NOMO-1 treated with DMSO at 0.1 percent for 48 hours (cell line): ENCODE data around the gene MUSK.
"Not testable (repeated sequence)": the region's sequence is repeated elsewhere in the genome, so short reads cannot be mapped to it uniquely, and the experiment has no call there.

ENCODE experiments used
- DNase-seq: peaks from one replicate; lab custom pipeline; 2025; ENCODE audit not compliant: unreplicated experiment; lab: John Stamatoyannopoulos, UW

The MUSK gene

GRCh38 chr9:110691002-110691549 is 22.5 kb downstream of the MUSK start:
- no peak for DNase-seq

DNA sequence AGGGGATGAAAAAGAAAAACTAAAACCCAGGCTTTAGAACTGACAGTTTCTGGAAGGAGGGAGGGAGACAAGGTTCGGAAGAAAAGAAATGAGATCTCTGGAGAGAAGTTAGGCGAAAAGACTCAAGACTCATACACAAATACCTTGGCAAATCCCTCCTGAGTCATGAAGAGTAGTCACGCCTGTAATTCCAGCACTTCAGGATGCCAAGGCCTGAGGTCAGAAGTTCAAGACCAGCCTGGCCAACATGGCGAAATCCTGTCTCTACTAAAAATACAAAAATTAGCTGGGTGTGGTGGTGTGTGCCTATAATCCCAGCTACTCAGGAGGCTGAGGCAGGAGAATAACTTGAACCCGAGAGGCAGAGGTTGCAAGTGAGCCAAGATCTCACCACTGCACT is 27.3 kb downstream of the MUSK start:
- DNase-seq = not testable (repeated sequence)

- no peak for DNase-seq
Observed at GRCh38 chr9:110700953-110701352, 32.4 kb downstream of the MUSK start.

- no peak for DNase-seq
Observed at GRCh38 chr9:110703669-110704068, 35.1 kb downstream of the MUSK start.

DNA sequence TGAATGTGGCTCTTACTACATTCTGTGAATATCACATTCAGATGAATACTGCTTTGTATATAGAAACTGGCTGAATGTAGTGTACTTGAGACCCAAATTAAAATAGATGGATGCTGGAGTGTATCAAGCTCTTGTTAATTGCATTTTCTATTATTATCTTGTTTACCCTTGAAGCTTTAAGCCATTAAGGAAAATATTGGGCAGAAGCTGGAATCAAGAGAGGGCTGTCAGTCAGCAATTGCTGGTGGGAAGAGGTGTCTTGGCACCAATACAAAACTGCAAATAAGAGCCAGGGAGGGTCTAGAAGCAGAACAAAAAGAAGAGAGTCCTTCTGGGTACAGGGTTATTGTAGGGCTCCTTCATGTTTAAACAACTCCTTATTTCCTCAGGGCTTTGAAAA is 38.8 kb downstream of the MUSK start:
- DNase-seq = no peak

DNA sequence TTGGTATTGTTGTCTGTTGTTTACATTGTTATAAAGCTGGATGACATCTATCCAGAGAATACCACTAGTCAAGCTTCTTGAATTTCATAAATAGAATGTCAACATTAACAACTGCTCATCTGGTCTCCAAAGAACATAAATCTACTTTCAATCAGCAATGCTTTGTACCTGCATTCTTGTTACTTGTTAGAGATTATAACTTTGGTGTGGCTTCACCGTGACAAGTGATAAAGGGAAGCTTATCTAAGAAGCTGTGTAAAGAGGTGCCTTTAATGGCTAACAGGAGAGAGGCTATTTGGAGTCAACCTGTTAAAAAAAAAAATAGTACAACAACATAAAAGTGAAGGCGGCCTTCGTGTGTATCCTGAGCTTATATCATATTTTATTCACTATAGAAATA is 41.8 kb downstream of the MUSK start:
- DNase-seq = no peak

DNA sequence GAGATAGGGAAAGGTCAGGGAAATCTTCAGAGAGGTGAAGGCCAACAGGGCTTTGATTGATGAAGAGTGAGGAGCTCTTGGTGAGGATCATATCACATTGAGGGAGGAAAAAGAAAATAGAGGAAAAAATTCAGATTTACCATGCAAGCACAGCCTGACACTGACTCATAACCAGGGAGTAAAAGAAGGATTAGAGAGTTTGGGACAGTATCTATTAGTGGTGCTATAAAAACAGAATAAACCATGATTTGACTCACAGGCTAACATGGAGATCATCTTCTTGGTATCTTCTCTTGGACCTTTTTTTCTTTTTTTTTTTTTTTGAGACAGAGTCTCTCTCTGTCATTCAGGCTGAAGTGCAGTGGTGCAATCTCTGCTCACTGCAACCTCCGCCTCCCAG is 44.4 kb downstream of the MUSK start:
- DNase-seq = no peak

DNA sequence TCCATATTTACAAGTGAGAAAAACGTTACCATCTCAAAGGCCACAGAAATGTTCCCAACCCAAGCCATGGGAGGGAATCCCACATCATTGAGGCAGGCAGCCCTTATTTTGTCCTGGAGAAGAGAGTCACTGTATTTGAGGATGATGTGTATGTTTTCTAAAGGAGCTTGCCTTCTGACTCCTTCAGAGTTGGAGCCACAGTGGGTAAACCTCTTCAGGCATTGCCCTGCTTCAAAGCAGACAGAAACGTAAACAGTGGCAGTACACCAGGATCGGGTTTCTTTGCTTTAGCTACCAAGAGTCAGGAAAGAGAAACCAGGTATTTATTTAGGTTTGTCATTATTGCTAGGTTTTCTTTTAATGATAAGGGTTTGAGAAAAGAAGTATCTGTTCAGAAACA is 45.7 kb downstream of the MUSK start:
- DNase-seq = no peak

GRCh38 chr9:110728058-110728457 is 59.5 kb downstream of the MUSK start:
- no peak for DNase-seq

- no peak for DNase-seq
Observed at GRCh38 chr9:110729641-110730040, 61.0 kb downstream of the MUSK start.

DNA sequence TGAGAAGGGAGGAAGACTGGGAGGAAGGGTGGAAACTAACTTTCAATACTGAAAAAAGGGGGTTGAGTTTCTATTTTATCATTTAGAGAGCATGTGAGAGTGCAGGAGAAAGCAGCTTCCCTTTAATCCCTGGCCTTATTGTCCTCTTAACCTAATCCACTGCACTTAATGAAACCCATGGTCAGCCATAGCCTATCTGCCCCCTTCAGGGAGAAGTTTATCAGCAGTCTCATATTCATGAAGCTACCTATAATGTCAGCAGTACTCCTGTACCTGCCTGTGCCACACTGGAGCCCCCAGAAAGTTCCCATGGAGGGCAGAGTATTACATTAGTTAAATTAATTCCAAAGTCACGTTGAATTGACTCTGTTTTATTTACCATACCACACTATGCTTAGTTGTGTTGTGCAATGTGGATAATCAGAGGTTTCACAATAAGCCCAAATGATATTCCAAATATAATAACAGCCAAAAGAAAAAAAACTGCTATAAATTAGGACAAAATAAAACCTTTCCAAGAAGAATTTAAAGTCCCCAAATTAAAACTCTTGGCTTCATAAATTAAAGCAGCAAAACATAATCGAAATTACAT is 62.9 kb downstream of the MUSK start:
- no peak for DNase-seq

DNA sequence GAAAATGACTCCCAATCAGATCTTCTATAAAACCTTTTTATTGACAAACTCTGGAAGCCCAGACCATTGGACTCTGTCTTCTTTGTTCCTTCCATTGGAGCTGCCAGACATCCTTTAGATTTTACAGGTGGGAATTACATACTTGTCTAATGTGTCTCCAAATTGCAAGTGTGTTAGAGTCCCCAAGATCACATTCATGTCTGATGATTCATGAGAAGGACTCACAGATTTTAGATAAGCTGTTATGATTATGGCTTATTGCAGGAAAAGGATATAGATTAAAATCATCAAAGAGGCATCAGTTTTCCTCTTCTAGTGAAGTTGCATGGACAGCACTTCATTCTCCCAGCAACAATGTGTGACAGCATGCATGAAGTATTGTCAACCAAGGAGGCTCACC is 70.4 kb downstream of the MUSK start:
- no peak for DNase-seq

- DNase-seq = no peak
Observed at GRCh38 chr9:110742741-110743371, 74.3 kb downstream of the MUSK start.

DNA sequence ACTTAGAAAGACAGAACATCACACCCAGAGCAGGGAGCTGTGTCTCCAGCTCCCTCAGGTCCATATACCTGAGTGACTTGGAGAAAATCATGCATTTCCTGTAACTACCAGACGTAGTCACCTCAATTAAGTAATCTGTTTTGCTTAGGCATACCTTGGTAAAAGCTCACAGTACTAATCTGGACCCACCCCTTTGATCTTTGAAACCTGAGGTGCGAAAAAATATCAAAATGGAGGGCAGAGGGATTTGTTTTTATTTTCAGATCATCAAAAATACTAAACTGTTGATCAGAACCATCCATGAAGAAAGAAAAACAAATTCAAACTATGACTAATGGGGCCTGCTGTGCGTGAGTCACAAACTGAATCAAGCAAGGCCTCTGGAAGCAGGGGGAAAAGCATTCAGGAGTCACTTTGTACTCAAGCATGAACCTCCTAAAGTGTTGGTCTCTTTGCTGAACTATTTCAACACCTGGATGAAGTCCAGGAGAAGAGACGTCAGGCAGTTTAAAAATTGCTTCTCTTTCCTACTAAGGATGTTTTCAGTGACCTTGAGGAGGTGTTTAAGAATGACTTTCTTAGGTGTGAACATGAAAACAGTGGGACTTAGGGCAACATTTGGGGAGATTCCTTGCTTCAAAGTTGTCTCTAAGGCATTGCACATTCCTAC is 76.3 kb downstream of the MUSK start:
- no peak for DNase-seq

DNA sequence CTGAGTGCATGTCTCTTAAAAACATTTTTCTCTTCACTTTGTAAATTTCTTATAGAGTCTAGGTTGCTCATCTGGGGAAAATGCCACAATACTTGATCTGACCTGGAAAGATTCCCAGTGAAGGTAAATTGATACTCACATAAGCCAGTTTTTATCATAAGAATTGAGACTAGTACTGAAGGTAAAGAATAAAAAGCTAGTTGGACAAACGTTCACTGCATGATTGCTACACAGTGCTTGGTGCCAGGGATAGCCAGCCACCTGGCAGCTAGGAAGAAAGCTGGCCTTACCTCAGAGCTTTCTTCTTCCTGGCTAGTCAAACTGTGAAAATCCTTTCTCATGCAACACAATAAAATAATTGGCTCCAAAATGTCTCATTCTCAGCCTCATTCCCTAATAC is 77.1 kb downstream of the MUSK start:
- no peak for DNase-seq

GRCh38 chr9:110746211-110746930 is 77.8 kb downstream of the MUSK start:
- DNase-seq = no peak

DNA sequence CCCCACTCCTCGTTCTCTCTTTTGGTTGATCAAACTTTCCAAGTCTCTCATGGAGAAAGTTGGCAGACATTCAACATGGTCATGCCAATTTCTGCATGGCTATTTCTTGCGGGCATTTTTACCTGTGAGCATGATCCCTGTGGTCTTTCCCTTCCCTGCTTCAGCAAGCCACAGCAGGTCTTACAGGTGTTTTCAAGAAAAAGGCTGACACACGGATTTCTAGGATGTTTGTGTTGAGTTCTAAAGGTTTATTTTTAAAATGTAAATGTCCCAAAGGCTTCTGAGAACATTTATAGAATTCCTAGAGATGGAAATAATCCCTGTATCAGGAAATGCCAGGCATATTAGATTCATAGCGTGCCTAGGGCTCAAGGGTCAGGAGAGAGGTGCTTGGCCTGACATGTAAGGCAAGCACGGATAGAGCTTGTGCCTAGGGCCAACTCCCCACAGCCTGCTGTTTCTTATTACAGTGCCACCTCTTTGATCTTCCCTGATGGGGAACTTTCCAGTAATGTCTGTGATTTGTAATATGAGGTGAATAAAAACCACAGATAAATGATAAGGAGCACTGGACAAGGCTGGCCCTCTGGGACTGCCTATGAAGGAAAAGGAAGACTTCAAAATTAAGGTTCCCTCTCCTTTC is 79.8 kb downstream of the MUSK start:
- no peak for DNase-seq

DNA sequence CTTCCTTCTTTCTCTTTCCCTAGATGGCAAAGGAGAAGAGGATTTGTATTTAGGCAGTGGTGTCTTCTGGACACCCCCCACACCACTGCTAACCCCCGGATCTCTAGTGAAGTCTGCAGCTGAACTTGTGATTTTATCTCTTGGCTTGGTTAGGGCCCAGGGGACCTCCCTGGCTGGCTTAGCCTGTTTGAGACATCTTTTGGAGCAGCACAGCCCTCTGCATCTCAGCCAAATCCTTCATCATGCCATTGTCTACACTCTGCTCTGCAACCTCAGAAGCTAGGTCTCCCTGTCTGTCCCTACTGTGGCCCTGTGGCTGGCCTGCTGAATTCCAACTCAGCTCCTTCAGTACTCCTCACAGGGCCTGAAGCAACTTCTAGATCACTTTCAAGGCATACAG is 81.7 kb downstream of the MUSK start:
- DNase-seq = no peak

- no peak for DNase-seq
Observed at GRCh38 chr9:110751971-110752370, 83.4 kb downstream of the MUSK start.

GRCh38 chr9:110752766-110753165 is 84.2 kb downstream of the MUSK start:
- DNase-seq = no peak

DNA sequence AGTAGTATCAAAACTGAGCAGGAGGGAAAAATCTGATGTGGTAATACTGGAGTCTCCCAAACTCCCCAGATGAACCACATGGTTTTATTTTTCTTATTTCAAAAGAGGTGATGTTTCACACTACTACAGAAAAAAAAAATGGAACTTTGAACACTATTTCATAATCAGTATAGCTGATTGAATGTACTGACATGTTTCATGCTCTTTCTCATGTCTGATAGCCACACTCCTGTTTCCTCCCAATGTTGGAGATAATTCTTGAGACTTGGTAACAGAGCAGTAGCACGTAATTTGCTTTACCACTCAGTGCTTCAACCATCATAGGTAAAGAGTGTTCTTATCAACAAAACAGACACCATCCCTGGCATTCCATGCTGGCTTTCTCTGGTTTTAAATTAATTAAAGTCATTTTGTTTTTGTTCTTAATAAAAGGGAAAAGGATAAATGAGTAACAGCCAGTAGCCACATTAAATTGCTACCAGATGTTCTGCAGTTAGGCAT is 85.2 kb downstream of the MUSK start:
- DNase-seq = no peak
